ENCODE results near the gene CTLA4.

DNA sequence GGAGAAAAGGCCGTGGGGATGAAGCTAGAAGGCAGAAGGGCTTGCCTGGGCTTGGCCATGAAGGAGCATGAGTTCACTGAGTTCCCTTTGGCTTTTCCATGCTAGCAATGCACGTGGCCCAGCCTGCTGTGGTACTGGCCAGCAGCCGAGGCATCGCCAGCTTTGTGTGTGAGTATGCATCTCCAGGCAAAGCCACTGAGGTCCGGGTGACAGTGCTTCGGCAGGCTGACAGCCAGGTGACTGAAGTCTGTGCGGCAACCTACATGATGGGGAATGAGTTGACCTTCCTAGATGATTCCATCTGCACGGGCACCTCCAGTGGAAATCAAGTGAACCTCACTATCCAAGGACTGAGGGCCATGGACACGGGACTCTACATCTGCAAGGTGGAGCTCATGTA, 2.9 kb downstream of the CTLA4 start:
- TF ChIP-seq, protein P1, sequence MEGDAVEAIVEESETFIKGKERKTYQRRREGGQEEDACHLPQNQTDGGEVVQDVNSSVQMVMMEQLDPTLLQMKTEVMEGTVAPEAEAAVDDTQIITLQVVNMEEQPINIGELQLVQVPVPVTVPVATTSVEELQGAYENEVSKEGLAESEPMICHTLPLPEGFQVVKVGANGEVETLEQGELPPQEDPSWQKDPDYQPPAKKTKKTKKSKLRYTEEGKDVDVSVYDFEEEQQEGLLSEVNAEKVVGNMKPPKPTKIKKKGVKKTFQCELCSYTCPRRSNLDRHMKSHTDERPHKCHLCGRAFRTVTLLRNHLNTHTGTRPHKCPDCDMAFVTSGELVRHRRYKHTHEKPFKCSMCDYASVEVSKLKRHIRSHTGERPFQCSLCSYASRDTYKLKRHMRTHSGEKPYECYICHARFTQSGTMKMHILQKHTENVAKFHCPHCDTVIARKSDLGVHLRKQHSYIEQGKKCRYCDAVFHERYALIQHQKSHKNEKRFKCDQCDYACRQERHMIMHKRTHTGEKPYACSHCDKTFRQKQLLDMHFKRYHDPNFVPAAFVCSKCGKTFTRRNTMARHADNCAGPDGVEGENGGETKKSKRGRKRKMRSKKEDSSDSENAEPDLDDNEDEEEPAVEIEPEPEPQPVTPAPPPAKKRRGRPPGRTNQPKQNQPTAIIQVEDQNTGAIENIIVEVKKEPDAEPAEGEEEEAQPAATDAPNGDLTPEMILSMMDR (IDR thresholded peaks at IDR 0.05) = no peak
- TF ChIP-seq POLR2A (IDR thresholded peaks at IDR 0.05) = no peak
